Progenitor cell of endocrine pancreas (in vitro differentiated cells): Measurements from ENCODE around the gene URGCP. TPM values are rescaled to one million over a fixed set of nuclear protein-coding genes. Genes with fewer than 3 reads are reported as not detected.
A peak's percentile ranks its signal among the peaks of the same experiment; 100 is the strongest.

ENCODE experiments used
- DNase-seq: peaks from one replicate; pipeline ENCODE4 v3.0.0; 2021; ENCODE audit warnings: low spot score; ENCODE audit not compliant: unreplicated experiment
- H3K27ac Mint-ChIP-seq: 2 replicates; pipeline ENCODE4 v1.8.0; 2021; ENCODE audit warnings: mild to moderate bottlenecking, moderate library complexity, mixed read lengths
- H3K27me3 Mint-ChIP-seq: 2 replicates; pipeline ENCODE4 v1.8.0; 2021; ENCODE audit warnings: mixed read lengths
- H3K36me3 Mint-ChIP-seq: 2 replicates; pipeline ENCODE4 v1.8.0; 2022; ENCODE audit warnings: mixed read lengths; ENCODE audit not compliant: insufficient read depth
- H3K4me1 Mint-ChIP-seq: 2 replicates; pipeline ENCODE4 v1.8.0; 2021; ENCODE audit warnings: low read depth, mixed read lengths
- H3K4me3 Mint-ChIP-seq: 2 replicates; pipeline ENCODE4 v1.8.0; 2021; ENCODE audit warnings: low read depth, mild to moderate bottlenecking, moderate library complexity, mixed read lengths
- H3K9me3 Mint-ChIP-seq: 2 replicates; pipeline ENCODE4 v1.8.0; 2021; ENCODE audit warnings: low read depth, mixed read lengths
- CTCF ChIP-seq: fragments of 200-600 bp; sonication (generic); IDR thresholded peaks from one replicate; pipeline ENCODE4 v1.5.0; 2021; ENCODE audit warnings: antibody characterized with exemption, mild to moderate bottlenecking; ENCODE audit not compliant: unreplicated experiment
- long read RNA-seq: library from polyadenylated mRNA; unstranded; transcript quantifications from one replicate; pipeline ENCODE4 v2.0.0, GENCODE V29; 2020
- total RNA-seq: library from RNA; stranded (reverse); gene quantifications from 2 replicates; pipeline ENCODE4 v1.2.1, GENCODE V29; 2021

The URGCP gene, protein sequence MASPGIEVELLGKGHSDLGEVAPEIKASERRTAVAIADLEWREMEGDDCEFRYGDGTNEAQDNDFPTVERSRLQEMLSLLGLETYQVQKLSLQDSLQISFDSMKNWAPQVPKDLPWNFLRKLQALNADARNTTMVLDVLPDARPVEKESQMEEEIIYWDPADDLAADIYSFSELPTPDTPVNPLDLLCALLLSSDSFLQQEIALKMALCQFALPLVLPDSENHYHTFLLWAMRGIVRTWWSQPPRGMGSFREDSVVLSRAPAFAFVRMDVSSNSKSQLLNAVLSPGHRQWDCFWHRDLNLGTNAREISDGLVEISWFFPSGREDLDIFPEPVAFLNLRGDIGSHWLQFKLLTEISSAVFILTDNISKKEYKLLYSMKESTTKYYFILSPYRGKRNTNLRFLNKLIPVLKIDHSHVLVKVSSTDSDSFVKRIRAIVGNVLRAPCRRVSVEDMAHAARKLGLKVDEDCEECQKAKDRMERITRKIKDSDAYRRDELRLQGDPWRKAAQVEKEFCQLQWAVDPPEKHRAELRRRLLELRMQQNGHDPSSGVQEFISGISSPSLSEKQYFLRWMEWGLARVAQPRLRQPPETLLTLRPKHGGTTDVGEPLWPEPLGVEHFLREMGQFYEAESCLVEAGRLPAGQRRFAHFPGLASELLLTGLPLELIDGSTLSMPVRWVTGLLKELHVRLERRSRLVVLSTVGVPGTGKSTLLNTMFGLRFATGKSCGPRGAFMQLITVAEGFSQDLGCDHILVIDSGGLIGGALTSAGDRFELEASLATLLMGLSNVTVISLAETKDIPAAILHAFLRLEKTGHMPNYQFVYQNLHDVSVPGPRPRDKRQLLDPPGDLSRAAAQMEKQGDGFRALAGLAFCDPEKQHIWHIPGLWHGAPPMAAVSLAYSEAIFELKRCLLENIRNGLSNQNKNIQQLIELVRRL
- total RNA-seq = 40.0 and 40.8 TPM in 2 replicates
- long read RNA-seq, full-length matches to known transcripts = 97 of 119 reads
- long read RNA-seq, partial matches to known transcripts = 2 of 119 reads
- long read RNA-seq, other reads (novel, unspliced or antisense) = 20 of 119 reads

GRCh38 chr7:43906331-43907010 lies at the start of gene URGCP:
Gene URGCP (minus strand): TSS chr7:43906596. CDS start chr7:43906575, 21 bp downstream.
- H3K4me1 Mint-ChIP-seq = peaks cover 21% of the 10 kb centered on the region
- peak within 1 kb of the TSS; percentile 98 for H3K27ac Mint-ChIP-seq
- no peaks in the 10 kb centered on the region for H3K9me3 Mint-ChIP-seq

DNA sequence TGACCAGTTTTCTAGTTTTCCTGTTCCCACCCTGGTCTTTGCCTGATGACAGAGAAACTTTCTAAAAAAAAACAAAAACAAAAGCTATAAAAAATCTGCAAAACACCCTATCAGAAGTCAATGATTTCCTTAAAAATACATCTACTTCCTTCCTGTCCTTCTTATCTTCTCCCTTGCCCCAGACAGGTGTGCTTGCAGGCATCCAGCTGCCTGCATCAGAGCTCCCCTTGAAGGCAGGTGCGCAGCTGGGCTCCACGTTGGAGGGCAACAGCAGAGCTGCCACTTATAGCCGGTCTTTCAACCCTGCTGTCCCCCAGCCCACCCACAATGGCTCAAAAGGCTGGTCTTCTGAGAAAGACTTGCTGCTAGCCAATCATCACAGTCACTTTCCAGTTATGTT lies 49.6 kb upstream of the URGCP start:
- Mint-ChIP-seq H3K4me3 (no peak overlapping the region), H3K9me3 (peaks cover 3% of the 10 kb centered on the region), H3K27me3 (no peaks in the 10 kb centered on the region), H3K36me3 (peaks cover 18% of the 10 kb centered on the region), H3K4me1 (no peaks in the 10 kb centered on the region), H3K27ac (no peak overlapping the region)
- no peak for TF ChIP-seq CTCF
- no peak for DNase-seq

More at GRCh38 chr7:43906331-43907010, at the start of gene URGCP:
- peak within 1 kb of the TSS; percentile 92 for H3K4me3 Mint-ChIP-seq
- TF ChIP-seq CTCF = no peak
- no peaks in the 10 kb centered on the region for H3K27me3 Mint-ChIP-seq
- peaks cover 2% of the 10 kb centered on the region for H3K36me3 Mint-ChIP-seq
- peak; percentile 61 for DNase-seq

DNA sequence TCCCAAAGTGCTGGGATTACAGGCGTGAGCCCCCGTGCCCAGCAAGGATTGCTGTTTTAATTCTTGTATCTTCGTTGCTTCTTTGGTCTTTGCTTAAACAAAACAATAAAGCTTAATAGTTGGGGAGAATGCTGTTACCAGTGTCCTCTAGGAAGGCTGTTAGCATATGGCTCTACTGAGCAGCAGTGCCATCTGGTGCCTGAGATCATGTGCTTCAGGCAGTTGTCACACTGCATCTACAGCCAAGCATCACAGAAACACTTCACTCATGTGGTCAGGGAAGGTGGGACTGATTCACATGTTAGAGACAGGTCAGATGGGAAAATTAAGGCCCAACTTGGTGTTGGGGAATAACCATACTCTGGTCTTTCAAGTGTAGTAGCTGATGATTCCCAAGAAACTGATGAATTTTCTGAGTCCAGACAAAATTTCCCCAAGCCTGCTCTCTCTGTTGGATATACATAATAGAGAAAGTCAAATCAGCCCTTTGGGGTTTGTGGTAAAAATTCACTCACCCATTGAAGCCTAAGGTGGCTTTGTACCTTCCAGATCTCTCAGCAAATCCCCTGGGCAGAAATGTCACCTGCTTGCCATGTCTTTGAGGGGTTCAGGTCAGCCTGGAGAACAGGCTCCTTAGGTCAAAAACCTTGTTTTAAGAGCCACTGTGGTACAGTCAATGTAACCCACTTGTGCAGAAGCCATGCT lies 48.3 kb upstream of the URGCP start:
- no peaks in the 10 kb centered on the region for H3K27me3 Mint-ChIP-seq
- no peak overlapping the region for H3K27ac Mint-ChIP-seq
- H3K36me3 Mint-ChIP-seq = peaks cover 10% of the 10 kb centered on the region
- no peak overlapping the region for H3K4me3 Mint-ChIP-seq
- H3K4me1 Mint-ChIP-seq = no peaks in the 10 kb centered on the region
- no peak for DNase-seq
- peak; percentile 57 for TF ChIP-seq CTCF
- peaks cover 3% of the 10 kb centered on the region for H3K9me3 Mint-ChIP-seq

DNA sequence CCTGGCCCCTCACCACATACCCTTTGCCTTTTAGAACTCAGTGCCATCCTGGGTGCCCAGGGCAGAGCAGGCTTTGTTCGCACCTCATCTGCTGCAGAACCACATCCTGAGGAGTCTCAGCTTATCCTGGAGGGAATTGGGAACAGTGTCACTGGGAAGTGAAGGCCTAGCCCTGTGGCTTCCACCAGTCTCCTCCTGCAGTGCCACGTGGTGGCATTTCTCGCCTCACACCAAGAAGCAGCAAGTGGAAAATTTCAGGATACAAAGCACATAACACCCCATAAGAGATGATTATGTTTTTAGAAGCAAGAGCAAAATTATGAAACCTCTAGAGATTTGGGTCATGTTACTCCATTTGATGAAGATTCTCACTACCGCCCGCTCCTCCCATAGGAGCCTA lies 46.7 kb upstream of the URGCP start:
- H3K4me3 Mint-ChIP-seq = no peak overlapping the region
- peaks cover 7% of the 10 kb centered on the region for H3K36me3 Mint-ChIP-seq
- H3K27ac Mint-ChIP-seq = no peak overlapping the region
- no peaks in the 10 kb centered on the region for H3K9me3 Mint-ChIP-seq
- no peaks in the 10 kb centered on the region for H3K27me3 Mint-ChIP-seq
- no peak for DNase-seq
- H3K4me1 Mint-ChIP-seq = no peaks in the 10 kb centered on the region
- TF ChIP-seq CTCF = no peak
